ENCODE results near the gene ERCC3. TPM values are rescaled to one million over a fixed set of nuclear protein-coding genes. Genes with fewer than 3 reads are reported as not detected.

ERCC3 gene
- total RNA-seq, 1 experiment from 2014 or later, result 52.7 TPM

DNA sequence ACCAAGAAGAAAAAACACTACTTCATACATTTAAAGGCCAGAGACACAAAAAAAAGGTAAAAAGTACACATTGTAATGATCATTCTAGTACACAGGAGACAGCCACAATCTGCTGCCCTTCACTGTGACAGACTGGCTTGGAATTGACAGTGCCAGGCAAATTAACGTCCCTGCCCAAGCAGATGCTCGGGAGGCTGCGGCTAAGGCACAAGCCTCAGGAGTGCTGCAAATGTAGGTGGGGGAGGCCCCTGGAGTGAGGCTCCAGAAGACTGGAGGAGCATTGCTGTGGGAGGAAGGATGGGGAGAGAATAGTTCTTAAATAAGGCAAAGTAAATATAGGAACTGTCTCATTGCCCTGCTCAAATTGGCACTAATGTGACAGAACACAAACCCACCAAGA lies 18.6 kb downstream of the ERCC3 start:
- BruUV-seq (replicated peaks), result no TSS peak
- ChIA-PET POLR2A (no interaction called here), CTCF (no interaction called here), RAD21 (ENCODE audit: low non-redundant PET in 1 of 2, low total read pairs in 2 of 2, uncharacterized antibody in 2 of 2, unreplicated experiment in 2 of 2) (no interaction called here)
- peaks cover 27% of the 10 kb centered on the region; the same call in 1 of the 2 replicates for H3K79me2 ChIP-seq (ENCODE audit: insufficient read depth, low read length)
- intact Hi-C loops (cut with micrococcal nuclease), result no loop called here
- H3K4me2 ChIP-seq (ENCODE audit: low read length), result no peak overlapping the region
- no peaks in the 10 kb centered on the region for H3K9me2 ChIP-seq (ENCODE audit: insufficient read depth)
- H4K20me1 ChIP-seq (ENCODE audit: insufficient read depth), result no peaks in the 10 kb centered on the region
- H2AFZ ChIP-seq (ENCODE audit: low read depth, low read length, poor library complexity, severe bottlenecking), result no peak overlapping the region
- no peaks in the 10 kb centered on the region for H3K4me1 ChIP-seq (ENCODE audit: control insufficient read depth in 1 of 2, insufficient read depth in 2 of 2, low read length in 2 of 2)
- H3K4me3 ChIP-seq (replicated peaks in 1 of 2; ENCODE audit: low read depth in 1 of 2, low read length in 2 of 2), result no peak overlapping the region
- H3K9ac ChIP-seq (ENCODE audit: low read length), result no peak overlapping the region
- DNase-seq (ENCODE audit: low read depth, low spot score) (no peak), ATAC-seq (no peak)
- H3K27ac ChIP-seq (ENCODE audit: low read depth, low read length), result no peak overlapping the region
- TF ChIP-seq, protein P1, sequence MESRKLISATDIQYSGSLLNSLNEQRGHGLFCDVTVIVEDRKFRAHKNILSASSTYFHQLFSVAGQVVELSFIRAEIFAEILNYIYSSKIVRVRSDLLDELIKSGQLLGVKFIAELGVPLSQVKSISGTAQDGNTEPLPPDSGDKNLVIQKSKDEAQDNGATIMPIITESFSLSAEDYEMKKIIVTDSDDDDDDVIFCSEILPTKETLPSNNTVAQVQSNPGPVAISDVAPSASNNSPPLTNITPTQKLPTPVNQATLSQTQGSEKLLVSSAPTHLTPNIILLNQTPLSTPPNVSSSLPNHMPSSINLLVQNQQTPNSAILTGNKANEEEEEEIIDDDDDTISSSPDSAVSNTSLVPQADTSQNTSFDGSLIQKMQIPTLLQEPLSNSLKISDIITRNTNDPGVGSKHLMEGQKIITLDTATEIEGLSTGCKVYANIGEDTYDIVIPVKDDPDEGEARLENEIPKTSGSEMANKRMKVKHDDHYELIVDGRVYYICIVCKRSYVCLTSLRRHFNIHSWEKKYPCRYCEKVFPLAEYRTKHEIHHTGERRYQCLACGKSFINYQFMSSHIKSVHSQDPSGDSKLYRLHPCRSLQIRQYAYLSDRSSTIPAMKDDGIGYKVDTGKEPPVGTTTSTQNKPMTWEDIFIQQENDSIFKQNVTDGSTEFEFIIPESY (IDR thresholded peaks at IDR 0.05; ENCODE audit: extremely low read depth, insufficient replicate concordance, low read length), result no peak
- TF ChIP-seq SIN3A (IDR thresholded peaks at IDR 0.05; ENCODE audit: low read depth) (no peak), SP1 (IDR thresholded peaks at IDR 0.05; ENCODE audit: low read depth) (no peak), CBX3 (IDR thresholded peaks at IDR 0.05; ENCODE audit: low read depth) (no peak), JUND (IDR thresholded peaks at IDR 0.05) (no peak), EZH2phosphoT487 (IDR thresholded peaks at IDR 0.05; ENCODE audit: borderline replicate concordance) (no peak), EGR1 (IDR thresholded peaks at IDR 0.05; ENCODE audit: low read depth) (no peak), ELF1 (IDR thresholded peaks at IDR 0.05; ENCODE audit: borderline replicate concordance, low read depth) (no peak), SRF (IDR thresholded peaks at IDR 0.05; ENCODE audit: low read depth) (no peak), ZNF274 (IDR thresholded peaks at IDR 0.05; ENCODE audit: low read depth, low read length) (no peak), FOSL1 (IDR thresholded peaks at IDR 0.05; ENCODE audit: low read depth) (no peak)
- TF ChIP-seq, protein P2, sequence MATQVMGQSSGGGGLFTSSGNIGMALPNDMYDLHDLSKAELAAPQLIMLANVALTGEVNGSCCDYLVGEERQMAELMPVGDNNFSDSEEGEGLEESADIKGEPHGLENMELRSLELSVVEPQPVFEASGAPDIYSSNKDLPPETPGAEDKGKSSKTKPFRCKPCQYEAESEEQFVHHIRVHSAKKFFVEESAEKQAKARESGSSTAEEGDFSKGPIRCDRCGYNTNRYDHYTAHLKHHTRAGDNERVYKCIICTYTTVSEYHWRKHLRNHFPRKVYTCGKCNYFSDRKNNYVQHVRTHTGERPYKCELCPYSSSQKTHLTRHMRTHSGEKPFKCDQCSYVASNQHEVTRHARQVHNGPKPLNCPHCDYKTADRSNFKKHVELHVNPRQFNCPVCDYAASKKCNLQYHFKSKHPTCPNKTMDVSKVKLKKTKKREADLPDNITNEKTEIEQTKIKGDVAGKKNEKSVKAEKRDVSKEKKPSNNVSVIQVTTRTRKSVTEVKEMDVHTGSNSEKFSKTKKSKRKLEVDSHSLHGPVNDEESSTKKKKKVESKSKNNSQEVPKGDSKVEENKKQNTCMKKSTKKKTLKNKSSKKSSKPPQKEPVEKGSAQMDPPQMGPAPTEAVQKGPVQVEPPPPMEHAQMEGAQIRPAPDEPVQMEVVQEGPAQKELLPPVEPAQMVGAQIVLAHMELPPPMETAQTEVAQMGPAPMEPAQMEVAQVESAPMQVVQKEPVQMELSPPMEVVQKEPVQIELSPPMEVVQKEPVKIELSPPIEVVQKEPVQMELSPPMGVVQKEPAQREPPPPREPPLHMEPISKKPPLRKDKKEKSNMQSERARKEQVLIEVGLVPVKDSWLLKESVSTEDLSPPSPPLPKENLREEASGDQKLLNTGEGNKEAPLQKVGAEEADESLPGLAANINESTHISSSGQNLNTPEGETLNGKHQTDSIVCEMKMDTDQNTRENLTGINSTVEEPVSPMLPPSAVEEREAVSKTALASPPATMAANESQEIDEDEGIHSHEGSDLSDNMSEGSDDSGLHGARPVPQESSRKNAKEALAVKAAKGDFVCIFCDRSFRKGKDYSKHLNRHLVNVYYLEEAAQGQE (IDR thresholded peaks at IDR 0.05; ENCODE audit: low read depth), result no peak
- TF ChIP-seq, protein P3, sequence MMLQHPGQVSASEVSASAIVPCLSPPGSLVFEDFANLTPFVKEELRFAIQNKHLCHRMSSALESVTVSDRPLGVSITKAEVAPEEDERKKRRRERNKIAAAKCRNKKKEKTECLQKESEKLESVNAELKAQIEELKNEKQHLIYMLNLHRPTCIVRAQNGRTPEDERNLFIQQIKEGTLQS (IDR thresholded peaks at IDR 0.05), result no peak
- no peaks in the 10 kb centered on the region for H3K9me3 ChIP-seq (ENCODE audit: control insufficient read depth in 1 of 2, insufficient read depth in 1 of 2, low read depth in 1 of 2, low read length in 2 of 2)
- H3K36me3 ChIP-seq (ENCODE audit: control insufficient read depth in 1 of 2, insufficient read depth in 2 of 2, low read length in 2 of 2), result peaks cover 43 to 55% of the 10 kb centered on the region in 2 experiments
- H3K27me3 ChIP-seq (ENCODE audit: insufficient read depth, low read length), result no peaks in the 10 kb centered on the region
